ENCODE results near the gene GMPS.

GMPS gene

DNA sequence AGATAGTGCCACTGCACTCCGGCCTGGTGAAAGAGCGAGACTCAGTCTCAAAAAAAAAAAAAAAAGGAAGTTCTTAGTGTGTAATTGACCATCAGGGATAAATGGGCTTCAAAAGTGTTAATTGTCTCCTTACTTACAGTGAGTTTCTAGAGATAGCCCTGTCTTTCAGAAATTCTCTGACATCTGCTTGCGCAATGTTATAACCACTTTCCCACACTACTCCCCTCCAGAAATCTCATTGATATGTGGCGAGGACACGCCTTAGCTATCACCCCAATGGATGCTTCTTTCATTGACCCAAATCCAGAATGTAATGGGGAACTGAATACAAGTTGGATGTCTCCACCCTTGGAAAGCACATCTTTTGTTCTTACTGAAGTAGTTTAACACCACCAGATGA, 70.9 kb downstream of the GMPS start:
- H2AFZ ChIP-seq (ENCODE audit: low read depth) = no peak overlapping the region
- H3K79me2 ChIP-seq (ENCODE audit: insufficient read depth, low read depth) = no peaks in the 10 kb centered on the region
- no peak overlapping the region for H3K4me2 ChIP-seq
- peaks cover 11% of the 10 kb centered on the region; the same call in 1 of the 2 replicates for H3K36me3 ChIP-seq (ENCODE audit: insufficient read depth)
- H3K9ac ChIP-seq = no peak overlapping the region
- TF ChIP-seq, protein P1, sequence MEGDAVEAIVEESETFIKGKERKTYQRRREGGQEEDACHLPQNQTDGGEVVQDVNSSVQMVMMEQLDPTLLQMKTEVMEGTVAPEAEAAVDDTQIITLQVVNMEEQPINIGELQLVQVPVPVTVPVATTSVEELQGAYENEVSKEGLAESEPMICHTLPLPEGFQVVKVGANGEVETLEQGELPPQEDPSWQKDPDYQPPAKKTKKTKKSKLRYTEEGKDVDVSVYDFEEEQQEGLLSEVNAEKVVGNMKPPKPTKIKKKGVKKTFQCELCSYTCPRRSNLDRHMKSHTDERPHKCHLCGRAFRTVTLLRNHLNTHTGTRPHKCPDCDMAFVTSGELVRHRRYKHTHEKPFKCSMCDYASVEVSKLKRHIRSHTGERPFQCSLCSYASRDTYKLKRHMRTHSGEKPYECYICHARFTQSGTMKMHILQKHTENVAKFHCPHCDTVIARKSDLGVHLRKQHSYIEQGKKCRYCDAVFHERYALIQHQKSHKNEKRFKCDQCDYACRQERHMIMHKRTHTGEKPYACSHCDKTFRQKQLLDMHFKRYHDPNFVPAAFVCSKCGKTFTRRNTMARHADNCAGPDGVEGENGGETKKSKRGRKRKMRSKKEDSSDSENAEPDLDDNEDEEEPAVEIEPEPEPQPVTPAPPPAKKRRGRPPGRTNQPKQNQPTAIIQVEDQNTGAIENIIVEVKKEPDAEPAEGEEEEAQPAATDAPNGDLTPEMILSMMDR (conservative IDR thresholded peaks at IDR 0.05; ENCODE audit: low read depth, low read length) = no peak
- no peak overlapping the region for H3K4me3 ChIP-seq (IDR thresholded peaks at IDR 0.05; ENCODE audit: insufficient read depth, low read depth, low read length)
- no peaks in the 10 kb centered on the region for H3K4me1 ChIP-seq (ENCODE audit: low read depth, poor library complexity, severe bottlenecking)
- H3K27me3 ChIP-seq (ENCODE audit: insufficient read depth, low read depth) = no peaks in the 10 kb centered on the region
- H3K27ac ChIP-seq = no peak overlapping the region
- H4K20me1 ChIP-seq (ENCODE audit: insufficient read depth) = no peaks in the 10 kb centered on the region

DNA sequence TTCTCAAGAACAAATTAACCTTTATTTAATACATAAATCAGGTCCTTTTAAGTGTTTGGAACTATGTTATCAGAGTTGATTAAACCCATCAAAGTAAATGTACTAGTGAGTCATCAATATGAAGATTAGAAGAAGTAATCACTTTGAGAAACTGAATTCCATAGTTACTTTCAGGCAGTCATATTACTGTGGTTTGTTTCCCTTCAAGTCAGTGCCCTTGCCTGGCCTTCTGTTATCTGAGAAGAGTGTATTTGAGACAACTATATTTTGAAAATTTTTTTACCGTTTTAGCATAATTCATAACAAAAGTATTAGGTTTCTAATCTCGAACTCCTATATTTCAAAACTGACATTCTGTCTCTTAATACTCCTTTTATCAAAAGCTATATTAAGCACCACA, 73.6 kb downstream of the GMPS start:
- H2AFZ ChIP-seq (ENCODE audit: low read depth) = no peak overlapping the region
- H3K79me2 ChIP-seq (ENCODE audit: insufficient read depth, low read depth) = no peaks in the 10 kb centered on the region
- H3K4me3 ChIP-seq (IDR thresholded peaks at IDR 0.05; ENCODE audit: insufficient read depth, low read depth, low read length) = no peak overlapping the region
- no peaks in the 10 kb centered on the region for H3K4me1 ChIP-seq (ENCODE audit: low read depth, poor library complexity, severe bottlenecking)
- H3K27me3 ChIP-seq (ENCODE audit: insufficient read depth, low read depth) = no peaks in the 10 kb centered on the region
- no peak overlapping the region for H3K9ac ChIP-seq
- no peaks in the 10 kb centered on the region for H3K36me3 ChIP-seq (ENCODE audit: insufficient read depth)
- H3K4me2 ChIP-seq = no peak overlapping the region
- H3K27ac ChIP-seq = no peak overlapping the region
- H4K20me1 ChIP-seq (ENCODE audit: insufficient read depth) = no peaks in the 10 kb centered on the region
- TF ChIP-seq, protein P1 (conservative IDR thresholded peaks at IDR 0.05; ENCODE audit: low read depth, low read length) = no peak

DNA sequence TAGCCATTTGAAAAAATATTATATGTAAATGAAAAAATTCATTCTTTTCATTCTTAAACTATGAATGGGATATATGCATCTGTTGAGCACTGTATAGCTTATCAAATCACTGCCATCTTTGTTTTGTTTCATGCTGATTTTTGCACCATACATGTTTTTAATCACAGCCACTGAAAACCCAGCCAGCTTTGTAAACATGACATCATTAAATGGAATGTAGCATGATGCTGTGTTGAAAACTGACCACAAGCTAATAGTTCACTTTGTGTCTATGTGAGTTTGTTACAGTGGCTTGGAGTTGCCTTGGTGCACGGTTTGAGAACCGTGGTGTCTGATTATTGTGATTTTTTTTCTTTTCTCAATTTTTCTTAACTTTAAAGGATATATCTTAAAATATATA, 75.7 kb downstream of the GMPS start:
- Histone ChIP-seq H3K9ac (no peak overlapping the region), H2AFZ (ENCODE audit: low read depth) (no peak overlapping the region), H3K36me3 (ENCODE audit: insufficient read depth) (no peaks in the 10 kb centered on the region), H4K20me1 (ENCODE audit: insufficient read depth) (no peaks in the 10 kb centered on the region), H3K4me3 (IDR thresholded peaks at IDR 0.05; ENCODE audit: insufficient read depth, low read depth, low read length) (no peak overlapping the region), H3K79me2 (ENCODE audit: insufficient read depth, low read depth) (no peaks in the 10 kb centered on the region), H3K27me3 (ENCODE audit: insufficient read depth, low read depth) (no peaks in the 10 kb centered on the region), H3K27ac (no peak overlapping the region), H3K4me2 (no peak overlapping the region), H3K4me1 (ENCODE audit: low read depth, poor library complexity, severe bottlenecking) (no peaks in the 10 kb centered on the region)
- TF ChIP-seq, protein P1 (conservative IDR thresholded peaks at IDR 0.05; ENCODE audit: low read depth, low read length) = no peak

DNA sequence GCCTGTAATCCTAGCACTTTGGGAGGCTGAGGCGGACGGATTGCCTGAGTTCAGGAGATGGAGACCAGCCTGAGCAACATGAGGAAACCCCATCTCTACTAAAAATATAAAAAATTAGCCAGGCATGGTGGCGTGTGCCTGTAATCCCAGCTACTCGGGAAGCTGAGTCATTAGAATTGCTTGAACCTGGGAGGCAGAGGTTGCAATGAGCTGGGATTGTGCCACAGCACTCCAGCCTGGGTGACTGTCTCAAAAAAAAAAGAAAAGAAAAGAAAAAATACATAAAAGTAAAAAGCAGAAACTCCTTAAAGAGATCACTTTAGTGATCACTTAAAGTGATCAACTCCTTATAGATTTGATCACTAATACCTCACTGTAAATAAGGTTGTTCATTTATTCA, 78.0 kb downstream of the GMPS start:
- Histone ChIP-seq H3K27ac (no peak overlapping the region), H2AFZ (ENCODE audit: low read depth) (no peak overlapping the region), H3K4me3 (IDR thresholded peaks at IDR 0.05; ENCODE audit: insufficient read depth, low read depth, low read length) (no peak overlapping the region), H4K20me1 (ENCODE audit: insufficient read depth) (no peaks in the 10 kb centered on the region), H3K9ac (no peak overlapping the region), H3K4me1 (ENCODE audit: low read depth, poor library complexity, severe bottlenecking) (no peaks in the 10 kb centered on the region), H3K79me2 (ENCODE audit: insufficient read depth, low read depth) (no peaks in the 10 kb centered on the region), H3K36me3 (ENCODE audit: insufficient read depth) (no peaks in the 10 kb centered on the region), H3K27me3 (ENCODE audit: insufficient read depth, low read depth) (no peaks in the 10 kb centered on the region), H3K4me2 (no peak overlapping the region)
- TF ChIP-seq, protein P1 (conservative IDR thresholded peaks at IDR 0.05; ENCODE audit: low read depth, low read length) = no peak

All from KMS-11 (cell line).